NCI-H1694 treated with DMSO at 0.1 percent for 48 hours (cell line): ENCODE data around the gene MSANTD2.

Experiments used
- DNase-seq: peaks from one replicate; lab custom pipeline; 2025; lab: John Stamatoyannopoulos, UW

The MSANTD2 gene

DNA sequence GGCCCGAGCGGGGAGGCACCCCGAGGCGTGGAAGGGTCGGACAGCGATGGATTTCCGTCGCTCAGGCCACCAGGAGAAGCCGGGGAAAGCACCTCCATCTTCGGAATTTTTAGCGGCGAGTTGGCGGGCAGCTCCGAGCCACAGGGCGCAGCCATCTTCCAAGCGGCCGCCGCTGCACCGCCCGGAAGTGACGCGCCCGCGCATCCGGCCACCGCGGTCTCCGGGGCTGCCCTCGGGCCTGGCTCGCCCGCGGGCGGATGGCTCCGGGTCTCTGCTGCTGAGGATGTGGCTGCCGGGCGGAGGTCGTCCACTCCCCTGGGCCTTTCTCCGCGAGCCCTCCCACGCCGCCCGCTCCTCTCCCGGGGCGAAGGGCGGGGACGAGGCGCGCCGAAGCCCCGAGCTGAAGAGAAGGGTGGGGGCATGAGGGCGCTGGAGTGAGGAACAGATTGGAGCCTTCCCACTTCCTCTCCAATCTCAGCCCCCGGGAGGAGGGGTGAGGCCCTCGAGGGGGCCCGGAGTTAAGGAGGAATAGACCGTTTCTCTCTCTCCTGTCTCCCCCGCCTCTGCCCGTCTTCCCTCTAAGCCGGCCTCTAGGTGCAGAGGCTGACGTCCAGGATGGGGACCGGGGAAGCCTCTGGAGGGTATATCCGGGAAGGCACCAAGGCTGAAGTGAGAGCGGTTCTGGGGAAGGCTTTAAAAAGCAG, at the start of gene MSANTD2:
Gene MSANTD2 (minus strand): TSS at position 181 of the 704 bp plus-strand sequence. CDS start 26 bp downstream, at position 155.
- DNase-seq = peak; percentile 24

DNA sequence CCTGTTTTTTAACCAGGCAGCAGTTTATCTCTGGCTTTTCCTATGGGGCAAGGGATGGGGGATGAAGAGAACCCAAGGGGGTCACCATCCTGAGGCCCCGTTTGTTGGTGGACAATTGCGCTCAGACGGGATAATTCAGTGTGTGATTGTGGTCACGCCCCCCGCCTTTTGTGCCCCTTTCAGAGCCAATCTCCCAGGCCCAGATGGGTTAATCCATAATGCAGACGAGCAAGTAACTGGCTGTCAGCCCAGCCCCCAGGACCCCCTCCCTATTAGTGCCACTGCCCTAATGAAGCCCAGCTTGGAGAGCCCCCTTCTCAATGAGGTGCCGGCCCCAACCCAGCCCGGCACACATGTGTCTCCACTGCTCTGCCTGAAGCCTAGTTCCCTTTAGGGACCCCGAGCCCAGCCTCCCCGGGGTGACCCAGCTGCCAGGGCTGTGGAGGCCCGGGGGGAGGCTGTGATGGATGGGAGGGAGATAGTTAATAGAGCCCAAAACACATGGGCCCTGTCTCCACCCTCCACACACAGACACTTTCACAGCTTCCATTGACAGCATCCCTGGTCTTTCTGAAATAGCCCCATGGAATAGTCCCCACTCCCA, 46.0 kb upstream of the MSANTD2 start:
- DNase-seq = no peak

DNA sequence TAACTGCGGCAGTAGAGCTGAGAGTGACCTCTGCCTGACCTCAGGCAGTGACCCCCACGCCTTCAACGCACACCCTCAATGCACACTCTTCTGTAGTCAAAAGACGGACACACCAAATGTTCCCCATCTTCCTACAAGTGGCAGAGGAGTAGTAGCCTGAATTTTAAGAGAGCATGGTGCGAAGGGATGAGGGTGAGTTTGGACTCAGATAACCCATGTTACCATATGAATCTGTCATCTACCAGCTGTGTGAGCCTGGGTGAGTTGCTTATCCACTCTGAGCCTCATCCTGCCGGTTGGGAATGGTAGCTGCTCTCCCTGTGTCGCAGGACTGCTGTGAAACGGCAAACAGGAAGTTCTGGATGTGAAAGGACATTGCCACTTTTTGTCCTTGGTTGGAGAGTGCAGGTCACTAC, 44.5 kb upstream of the MSANTD2 start:
- DNase-seq = no peak

DNA sequence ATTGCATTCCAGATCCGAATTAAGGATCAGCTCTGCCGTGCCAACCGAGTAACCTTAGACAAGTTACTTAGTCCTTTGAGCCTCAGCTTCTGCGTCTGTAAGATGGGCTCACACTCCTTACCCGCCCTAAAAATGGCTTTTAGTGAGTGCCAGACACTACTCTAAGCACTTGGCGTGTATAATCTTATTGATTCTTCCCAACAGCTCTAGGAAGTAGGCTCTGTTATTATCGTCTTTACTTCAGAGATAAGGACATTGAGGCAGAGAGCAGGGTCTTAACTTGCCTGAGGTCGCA, 43.4 kb upstream of the MSANTD2 start:
- no peak for DNase-seq

DNA sequence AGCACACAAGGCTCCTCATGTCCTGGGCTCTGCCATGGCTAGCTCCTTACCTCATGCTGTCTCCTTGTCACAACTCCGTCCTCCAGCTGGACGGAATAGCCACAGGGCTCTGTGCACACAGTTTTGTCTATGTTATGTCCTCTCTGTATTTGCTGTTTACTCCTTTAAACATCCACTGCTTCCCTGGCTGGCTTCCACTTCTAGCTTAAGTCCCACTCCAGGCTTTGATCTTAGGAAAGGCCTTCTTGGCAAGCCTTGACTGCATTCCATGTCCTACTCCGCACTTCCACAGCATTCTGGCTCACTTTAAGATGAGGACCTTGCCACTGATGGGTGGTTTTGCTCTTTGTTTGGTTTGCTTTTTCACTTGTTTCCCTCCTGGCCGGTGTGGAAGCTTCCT, 42.1 kb upstream of the MSANTD2 start:
- no peak for DNase-seq

DNA sequence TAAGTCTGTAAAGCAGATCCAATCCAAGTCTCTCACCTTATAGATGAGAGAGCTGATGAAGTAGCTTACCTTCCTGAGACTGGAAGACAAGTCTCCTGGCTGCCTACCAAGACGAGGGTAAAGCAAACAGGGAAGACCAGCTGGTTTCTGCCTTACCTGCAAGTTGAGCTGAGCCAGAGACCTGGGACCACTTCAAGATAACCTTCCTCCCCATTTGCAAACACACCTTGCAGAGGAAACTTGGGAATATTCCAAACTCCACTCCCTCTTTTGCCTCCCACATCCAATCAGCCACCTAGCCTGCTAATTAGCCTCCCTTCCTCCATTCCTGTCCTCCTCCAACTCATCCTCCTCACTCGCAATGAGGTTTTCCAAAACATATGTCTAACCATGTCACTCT, 41.6 kb upstream of the MSANTD2 start:
- DNase-seq = no peak

DNA sequence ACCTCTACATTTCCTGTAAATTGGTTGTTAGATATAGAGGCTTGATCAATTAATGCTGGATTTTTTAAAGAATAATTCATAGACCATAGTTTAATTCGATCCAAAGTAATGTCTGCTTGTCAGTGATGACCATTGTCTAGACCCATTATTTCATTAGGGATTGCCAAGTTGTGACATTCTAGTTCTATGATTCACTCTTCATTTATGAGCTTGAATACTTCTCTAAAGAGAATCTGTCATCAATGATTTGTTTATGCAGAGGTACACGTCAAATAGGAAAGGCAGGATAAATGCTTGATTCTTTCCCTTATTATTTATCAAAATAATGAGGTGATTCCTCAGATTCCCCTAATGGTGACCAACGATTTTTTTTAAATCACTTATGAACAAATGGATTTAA, 41.0 kb upstream of the MSANTD2 start:
- DNase-seq = no peak

DNA sequence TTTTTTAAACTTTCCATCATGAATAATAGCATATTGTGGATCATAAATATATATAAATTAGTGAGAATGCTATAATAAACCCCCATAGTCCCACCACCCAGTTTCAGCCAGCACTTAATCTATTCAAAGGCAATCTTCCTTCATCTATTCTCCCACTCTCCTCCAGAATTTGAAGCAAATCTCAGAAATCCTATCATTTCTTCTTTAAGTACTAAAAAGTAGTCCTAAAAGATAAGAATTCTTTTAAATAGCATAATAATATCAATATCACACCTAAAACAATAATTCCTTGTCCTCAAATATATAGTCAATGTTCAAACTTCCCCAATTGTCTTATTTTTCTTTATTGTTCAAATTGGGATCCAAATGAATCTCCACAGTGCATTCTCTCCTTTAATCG, 40.5 kb upstream of the MSANTD2 start:
- DNase-seq = no peak

DNA sequence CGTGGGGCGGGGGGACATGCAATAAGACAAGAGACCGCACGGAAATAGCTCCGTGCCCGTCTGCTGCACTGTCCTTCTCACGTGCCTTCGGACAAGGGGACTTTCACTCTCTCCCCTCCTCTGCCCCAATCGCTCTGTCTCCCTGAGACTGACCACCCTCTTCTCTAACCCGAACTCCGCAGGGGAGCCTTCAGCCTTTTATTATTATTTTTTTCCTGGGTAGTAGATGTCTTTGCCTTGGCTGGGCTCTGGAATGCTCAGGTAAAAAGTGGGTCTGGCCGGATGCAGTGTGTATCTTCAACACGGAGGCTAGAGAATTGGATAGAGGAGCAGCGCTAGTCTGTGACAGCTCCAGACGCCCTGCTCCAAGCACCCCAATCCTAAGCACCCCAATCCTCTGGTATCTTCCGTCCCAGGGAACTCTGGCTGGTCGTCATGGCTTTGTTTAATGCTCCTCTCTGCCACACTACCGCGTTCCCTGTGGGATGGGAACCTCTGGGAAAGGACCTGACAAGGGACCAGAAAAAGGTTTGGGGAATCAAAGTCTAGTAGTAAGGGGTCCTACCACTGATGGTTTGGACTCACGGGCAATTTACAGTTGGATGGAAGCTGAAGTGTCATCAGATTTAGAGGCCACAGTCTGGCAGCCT, 39.9 kb upstream of the MSANTD2 start:
- DNase-seq = no peak

DNA sequence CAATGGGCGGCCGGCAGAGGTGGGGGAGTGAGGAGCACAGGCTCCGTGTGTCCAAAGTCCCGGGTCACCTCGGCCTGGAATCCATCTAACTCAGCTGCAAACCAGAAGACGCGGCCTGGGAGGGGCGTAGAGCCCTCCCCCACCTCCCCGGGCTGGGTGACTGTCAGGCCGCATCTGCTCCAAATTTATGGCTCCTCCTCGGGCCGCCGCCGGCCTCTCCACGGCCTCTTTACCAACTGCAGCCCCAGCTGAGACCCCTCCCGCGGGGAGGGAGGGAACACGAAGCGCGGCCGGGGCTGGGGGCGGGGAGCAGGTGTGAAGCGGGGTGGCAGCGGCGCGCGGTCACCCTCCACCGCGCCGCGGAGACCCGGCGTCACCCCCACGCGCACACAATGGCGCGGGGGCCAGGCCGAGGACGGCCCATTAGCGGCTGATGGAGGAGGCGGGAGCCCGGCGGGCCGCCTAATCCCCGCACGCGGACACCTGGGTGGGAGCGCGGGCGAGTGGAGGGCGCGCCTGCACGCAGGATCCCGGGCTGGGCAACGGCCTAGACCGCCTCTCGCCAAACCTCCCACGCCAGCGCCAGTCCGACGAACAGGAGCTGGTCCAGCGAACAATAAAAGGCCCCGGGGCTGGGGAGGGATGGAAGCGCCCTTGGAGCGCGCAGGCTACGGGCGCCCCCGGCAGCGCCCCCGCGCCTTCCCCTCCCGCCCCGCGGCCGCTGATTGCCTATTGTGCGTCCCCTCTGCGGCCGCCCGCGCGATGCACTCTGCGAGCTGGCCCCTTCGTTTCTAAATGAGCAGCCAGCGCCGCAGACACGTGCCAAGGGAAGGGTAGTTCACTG, 39.1 kb upstream of the MSANTD2 start:
- DNase-seq = no peak

DNA sequence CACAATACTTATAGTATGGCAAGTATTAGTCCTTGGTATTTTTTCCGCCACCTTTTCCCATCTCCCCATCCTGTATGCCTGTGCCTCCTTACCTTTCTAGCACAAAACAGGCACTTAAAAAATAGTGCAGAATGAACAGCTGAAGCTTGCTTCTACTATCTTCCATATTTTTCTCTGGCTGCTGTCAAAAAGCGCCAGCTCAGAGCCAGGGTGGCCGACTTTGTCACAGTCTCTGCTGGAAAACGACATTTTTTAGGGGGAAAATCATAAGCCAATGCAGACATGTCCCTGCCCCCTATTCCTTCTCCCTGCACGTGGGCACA, 38.6 kb upstream of the MSANTD2 start:
- DNase-seq = no peak

DNA sequence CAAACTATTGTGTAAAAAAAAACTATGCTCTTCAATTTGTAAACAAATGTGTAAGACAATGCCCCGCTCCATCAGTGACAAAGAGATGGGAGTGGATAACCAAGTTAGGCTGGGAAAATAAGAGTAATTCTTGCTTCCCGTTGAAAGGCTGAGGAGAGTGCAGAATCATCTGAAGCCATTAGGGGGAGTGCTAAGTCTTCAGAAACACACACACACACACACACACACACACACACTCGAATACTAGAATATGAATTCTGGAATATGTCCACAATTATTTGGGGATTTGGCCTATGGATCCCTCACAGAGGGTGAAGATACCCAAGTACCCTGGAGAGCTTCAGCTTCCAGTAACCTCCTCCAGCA, 37.3 kb upstream of the MSANTD2 start:
- DNase-seq = peak; percentile 22

DNA sequence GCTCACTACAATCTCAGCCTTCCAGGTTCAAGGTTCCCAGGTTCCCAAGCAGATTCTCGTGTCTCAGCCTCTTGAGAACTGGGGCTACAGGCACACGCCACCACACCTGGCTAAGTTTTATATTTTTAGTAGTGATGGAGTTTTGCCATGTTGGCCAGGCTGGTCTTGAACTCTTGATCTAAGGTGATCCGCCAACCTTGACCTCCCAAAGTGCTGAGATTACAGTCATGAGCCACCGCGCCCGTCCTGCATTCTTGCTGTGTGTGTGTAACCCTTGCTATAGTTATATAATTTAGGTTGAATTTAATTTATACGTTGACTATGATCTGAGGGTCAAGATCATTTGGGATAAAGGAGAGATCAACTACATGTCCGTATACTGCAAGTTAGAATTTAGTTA, 35.7 kb upstream of the MSANTD2 start:
- DNase-seq = no peak

DNA sequence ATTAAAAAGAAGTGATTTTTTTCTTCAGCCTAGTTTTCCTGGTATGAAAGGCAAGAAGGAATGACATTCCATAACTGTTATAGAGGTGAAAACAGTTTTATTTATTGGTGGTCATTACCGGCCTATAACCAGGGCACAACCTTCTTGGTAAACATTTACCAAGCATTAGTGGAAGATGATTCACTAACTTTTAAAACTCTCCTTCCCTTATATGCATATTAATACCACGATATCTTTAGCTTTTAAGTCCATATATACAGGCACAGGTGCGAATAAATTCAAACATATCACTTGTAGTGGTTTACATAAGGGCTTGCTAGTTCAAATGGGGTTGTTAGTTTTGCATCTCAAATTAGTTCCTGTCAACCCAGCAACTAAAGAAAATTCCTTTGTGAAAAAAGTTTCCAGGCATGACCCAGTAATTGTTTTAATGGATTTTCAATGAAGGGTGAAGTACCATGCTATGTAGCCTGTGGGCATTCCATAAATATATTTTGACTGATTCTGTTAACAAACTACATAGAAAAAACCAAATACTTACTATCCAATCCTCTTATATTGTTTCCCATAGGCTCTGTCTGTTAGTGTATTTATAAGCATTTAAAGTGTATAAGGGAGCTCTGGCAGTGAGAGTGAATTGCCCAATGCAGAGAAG, 34.4 kb upstream of the MSANTD2 start:
- no peak for DNase-seq

DNA sequence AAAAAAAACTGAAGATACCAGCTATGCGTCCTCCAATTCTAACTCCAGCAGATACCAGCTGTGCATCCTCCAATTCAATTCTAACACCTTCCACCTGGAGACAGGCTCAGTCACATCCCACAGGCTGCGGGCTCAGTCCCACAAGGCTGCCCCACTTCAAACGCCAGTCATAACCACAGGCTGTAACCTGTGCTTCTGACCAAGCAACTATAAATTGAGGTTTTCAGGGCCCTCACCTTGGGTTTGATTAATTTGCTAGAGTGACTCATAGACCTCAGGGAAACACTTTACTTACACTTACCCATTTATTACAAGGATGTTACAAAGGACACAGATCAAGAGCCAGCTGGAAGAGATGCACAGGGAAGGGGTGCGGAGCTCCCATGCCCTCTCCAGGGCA, 32.4 kb upstream of the MSANTD2 start:
- DNase-seq = no peak

DNA sequence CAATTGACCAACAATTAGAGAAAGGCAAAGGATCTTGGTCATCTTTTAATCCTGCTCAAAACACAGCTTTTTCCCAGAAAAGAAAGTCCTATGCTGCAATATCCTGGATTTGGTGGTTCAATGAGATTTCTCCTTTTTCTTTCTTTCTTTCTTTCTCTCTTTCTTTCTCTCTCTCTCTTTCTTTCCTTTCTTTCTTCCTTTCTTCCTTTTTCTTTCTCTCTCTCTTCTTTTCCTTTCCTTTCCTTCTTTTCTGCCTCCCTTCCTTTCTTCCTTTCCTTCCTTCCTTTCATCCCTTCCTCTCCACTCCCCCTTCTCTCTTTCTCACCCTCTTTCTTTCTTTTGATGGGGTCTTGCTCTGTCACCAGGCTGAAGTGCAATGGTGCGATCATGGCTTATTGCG, 31.7 kb upstream of the MSANTD2 start:
- no peak for DNase-seq

DNA sequence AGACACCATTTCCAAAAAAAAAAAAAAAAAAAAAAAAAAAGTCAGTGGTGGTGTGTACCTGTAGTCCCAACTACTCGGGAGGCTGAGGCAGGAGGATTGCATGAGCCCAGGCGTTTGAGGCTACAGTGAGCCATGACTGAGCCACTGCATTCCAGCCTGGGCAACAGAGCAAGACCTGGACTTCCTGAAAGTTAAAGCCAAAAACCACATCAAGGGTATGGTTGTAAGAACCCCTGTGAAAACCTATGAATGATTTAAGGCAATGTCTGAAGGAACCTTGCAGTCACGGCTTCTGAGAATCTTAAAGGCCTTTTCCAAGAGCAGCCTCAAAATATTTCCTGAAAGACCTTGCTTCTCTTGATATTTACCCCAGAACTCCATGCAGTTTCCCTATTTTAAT, 30.5 kb upstream of the MSANTD2 start:
- DNase-seq = no peak

DNA sequence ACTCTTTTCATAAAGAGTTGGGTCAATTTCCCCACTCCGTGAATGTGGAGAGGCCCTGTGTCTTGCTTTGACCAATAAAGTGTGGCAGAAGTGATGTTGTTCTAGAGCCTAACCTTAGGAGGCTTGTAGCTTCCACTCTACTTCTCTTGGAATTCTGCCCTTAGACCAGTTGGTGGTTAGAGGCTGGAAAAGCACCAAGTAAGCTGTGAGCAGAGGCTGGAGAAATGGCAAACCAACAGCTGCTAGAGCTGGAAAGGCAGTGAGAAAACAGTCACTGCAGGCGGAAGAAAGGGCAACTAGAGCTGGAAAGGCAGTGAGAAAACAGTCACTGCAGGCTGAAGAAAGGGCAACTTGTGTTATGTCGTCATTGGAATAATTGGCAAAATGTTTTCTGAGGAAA, 29.8 kb upstream of the MSANTD2 start:
- DNase-seq = peak; percentile 18

DNA sequence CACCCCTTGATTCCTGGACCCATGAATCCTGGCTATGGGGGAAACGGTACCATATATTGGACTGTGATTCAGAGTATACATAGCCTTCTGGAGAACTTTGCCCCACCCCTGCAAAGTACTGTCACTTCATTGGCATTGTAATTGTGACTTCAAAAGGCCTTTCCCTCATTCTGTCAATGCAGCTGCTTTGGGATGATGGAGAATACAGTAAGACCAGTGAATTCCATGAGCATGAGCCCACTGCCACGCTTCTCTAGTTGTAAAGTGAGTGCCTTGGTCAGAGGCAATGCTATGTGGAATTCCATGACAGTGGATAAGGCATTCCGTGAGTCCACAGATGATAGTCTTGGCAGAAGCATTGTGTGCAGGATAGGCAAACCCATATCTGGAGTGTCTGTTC, 25.7 kb upstream of the MSANTD2 start:
- DNase-seq = no peak

DNA sequence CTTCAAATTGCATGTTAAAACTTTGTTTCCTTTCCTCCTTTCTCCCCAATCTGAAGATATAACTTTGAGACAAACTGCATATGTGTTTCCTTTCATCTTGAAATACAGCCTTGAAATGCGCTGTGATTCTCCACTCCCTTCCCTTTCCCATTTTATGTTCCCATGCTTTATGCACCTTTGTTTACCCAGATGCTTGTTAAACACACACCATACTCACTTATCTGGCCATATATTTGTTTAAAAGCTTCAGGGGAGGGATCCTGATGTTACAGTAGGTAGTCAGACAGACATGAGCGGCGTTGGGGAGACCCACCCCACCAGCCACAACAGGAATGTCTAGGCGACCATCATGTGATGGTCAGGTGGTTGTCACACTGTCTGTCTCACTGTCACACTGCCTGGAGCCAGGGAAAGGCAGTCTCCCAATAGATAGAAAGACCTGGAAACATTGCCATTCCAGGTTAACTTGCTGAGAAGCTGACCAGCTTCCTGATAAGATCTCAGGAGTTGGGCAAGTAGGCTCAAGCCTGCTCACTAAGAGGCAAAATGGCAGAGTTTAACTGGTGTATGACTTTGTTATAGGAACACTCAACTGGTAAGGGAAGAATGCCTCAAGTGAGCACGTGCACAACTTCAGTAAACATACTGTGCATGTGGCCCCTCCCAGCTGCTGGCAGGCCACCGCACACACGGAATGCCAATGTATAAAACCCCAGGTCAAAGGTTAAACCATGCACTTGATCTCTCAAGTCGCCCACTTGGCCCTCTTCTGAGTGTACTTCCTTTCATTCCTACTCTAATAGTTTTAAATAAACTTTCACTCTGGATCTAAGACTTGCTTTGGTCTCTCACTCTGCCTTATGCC, 23.5 kb upstream of the MSANTD2 start:
- no peak for DNase-seq

DNA sequence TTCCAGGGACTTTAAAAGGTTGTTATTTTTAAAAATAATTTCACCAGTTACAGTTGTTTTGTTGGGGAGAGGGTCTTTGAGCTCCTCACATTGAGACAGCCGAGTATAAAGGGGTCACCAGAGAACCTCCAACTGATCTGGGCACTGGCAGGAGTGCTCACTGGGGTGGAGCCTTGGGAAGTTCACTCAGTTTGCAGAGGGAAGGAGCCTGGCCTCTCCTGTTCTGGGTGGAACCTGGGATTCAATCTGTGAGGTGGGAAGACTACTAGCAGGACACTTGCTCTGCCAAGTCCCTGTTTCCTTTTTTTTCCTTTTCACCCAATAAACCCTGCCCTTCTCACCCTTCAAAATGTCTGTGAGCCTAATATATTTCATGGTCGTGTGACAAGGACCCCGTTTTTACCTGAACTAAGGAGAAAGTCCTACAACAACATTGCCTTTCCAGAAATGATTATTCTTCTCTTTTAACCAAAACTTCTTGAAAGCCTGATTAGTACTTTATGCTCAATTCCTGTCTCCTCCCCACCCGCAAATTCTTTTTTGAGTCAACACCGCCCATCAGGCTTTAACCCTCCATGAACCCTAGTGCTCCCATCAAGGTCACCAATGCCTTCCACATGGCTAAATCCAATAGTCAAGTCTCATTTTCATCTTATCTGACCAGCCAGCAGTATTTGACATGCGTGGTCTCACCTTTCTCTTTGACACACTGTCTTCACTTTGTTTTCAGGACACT, 22.0 kb upstream of the MSANTD2 start:
- DNase-seq = no peak
